Heart left ventricle (tissue), 13 donors: ENCODE measurements around the gene ZBTB47.

Experiments
- POLR2A ChIP-seq, 2 donors: fragments of 450-650 bp; IDR thresholded peaks; one replicate each; pipeline ENCODE4 v1.6.1; 2017; ENCODE audit warnings: antibody characterized with exemption in 2 of 2, mild to moderate bottlenecking in 2 of 2, moderate library complexity in 2 of 2
- TF ChIP-seq, protein P1 (sequence below), 12 donors: fragments of 200-600 bp; sonication (generic) in 4 of 12; IDR thresholded peaks; one replicate each; pipeline versions ENCODE4 v1.5.0 to v1.8.0; 2018 to 2022; ENCODE audit warnings: antibody characterized with exemption in 12 of 12, mild to moderate bottlenecking in 5 of 12
- donor health status: ischemic (EF 13 %, LVEDD 7.1; RV severe dilation, severe dysfunction).
- donor health status: DM: no; HTN: yes; CAD: no.
- donor health status: DM: no; HTN: no; CAD: no.
- donor health status: ischemic (EF 25% LVEDD 6.9; RV normal size, moderate dysfunction).
- donor health status: ischemic (EF 25% LVEDD 5.7; RV mildly dilated, moderate dysfunction).
- donor health status: ischemic (EF 35%, LVEDD 5.7; RV mildly dilated, moderate dysfunction).
- donor health status: nonischemic (EF 11% LVEDD 7.7; RV severe dilation, severe dysfunction).
- donor health status: DM: yes; HTN: yes; CAD: no.
- donor health status: PGD.
- donor health status: ischemic (EF 29% LVEDD 5.4; RV normal size, mild dysfunction).
- donor health status: nonischemic (EF 23%, LVEDD 6.1; RV moderate dilation, normal function).

- TF ChIP-seq, protein P1, sequence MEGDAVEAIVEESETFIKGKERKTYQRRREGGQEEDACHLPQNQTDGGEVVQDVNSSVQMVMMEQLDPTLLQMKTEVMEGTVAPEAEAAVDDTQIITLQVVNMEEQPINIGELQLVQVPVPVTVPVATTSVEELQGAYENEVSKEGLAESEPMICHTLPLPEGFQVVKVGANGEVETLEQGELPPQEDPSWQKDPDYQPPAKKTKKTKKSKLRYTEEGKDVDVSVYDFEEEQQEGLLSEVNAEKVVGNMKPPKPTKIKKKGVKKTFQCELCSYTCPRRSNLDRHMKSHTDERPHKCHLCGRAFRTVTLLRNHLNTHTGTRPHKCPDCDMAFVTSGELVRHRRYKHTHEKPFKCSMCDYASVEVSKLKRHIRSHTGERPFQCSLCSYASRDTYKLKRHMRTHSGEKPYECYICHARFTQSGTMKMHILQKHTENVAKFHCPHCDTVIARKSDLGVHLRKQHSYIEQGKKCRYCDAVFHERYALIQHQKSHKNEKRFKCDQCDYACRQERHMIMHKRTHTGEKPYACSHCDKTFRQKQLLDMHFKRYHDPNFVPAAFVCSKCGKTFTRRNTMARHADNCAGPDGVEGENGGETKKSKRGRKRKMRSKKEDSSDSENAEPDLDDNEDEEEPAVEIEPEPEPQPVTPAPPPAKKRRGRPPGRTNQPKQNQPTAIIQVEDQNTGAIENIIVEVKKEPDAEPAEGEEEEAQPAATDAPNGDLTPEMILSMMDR (IDR thresholded peaks at IDR 0.05) = no peak
- no peak for TF ChIP-seq POLR2A (IDR thresholded peaks at IDR 0.05)
Observed at GRCh38 chr3:42632146-42632545, 21.4 kb upstream of the ZBTB47 start.
